IPS-NIHi11 (cell line): Measurements from ENCODE around the gene NDUFS2.
A peak's percentile ranks its signal among the peaks of the same experiment; 100 is the strongest.
"Not testable (repeated sequence)": the region's sequence is repeated elsewhere in the genome, so short reads cannot be mapped to it uniquely, and the experiment has no call there.

ENCODE experiments used
- DNase-seq: peaks from one replicate; pipeline ENCODE4 v3.0.0; 2012; ENCODE audit warnings: mixed read lengths, low spot score

NDUFS2 gene

GRCh38 chr1:161255302-161255701, 53.1 kb downstream of the NDUFS2 start:
- DNase-seq = not testable (repeated sequence)

- not testable (repeated sequence) for DNase-seq
These were observed 53.9 kb downstream of the NDUFS2 start for GRCh38 chr1:161255955-161256520.

- not testable (repeated sequence) for DNase-seq
These were observed 54.9 kb downstream of the NDUFS2 start for GRCh38 chr1:161257109-161257508.

GRCh38 chr1:161258439-161259344, 56.5 kb downstream of the NDUFS2 start, which contains the start of gene PCP4L1:
Gene PCP4L1, plus strand, starts transcription at chr1:161258745. Its CDS starts 230 bp downstream, at chr1:161258975.
- peak; percentile 94 for DNase-seq

GRCh38 chr1:161259345-161259702, 57.2 kb downstream of the NDUFS2 start:
- DNase-seq = peak; percentile 3

GRCh38 chr1:161259765-161260164, 57.6 kb downstream of the NDUFS2 start:
- DNase-seq = no peak

- DNase-seq = no peak
These were observed 58.5 kb downstream of the NDUFS2 start for GRCh38 chr1:161260376-161261260.

- DNase-seq = no peak
These were observed 59.4 kb downstream of the NDUFS2 start for GRCh38 chr1:161261261-161262235.
